ENCODE data around the gene KANSL1.
"Not testable (repeated sequence)": the region's sequence is repeated elsewhere in the genome, so short reads cannot be mapped to it uniquely, and the experiment has no call there.

KANSL1 gene

GRCh38 chr17:46198233-46198632 is 5.0 kb upstream of the KANSL1 start:
- Histone ChIP-seq H3K4me1 (ENCODE audit: insufficient read depth, low read length) (no peaks in the 10 kb centered on the region), H3K9me3 (ENCODE audit: control insufficient read depth, insufficient read depth, low read length) (peaks cover 12% of the 10 kb centered on the region; the same call in 1 of the 2 replicates), H3K36me3 (ENCODE audit: insufficient read depth, low read length) (no peaks in the 10 kb centered on the region), H3K9ac (ENCODE audit: low read depth, low read length) (no peak overlapping the region)

GRCh38 chr17:46197530-46197929 is 4.3 kb upstream of the KANSL1 start:
- Histone ChIP-seq H3K4me1 (ENCODE audit: insufficient read depth, low read length) (no peaks in the 10 kb centered on the region), H3K9ac (ENCODE audit: low read depth, low read length) (no peak overlapping the region), H3K36me3 (ENCODE audit: insufficient read depth, low read length) (no peaks in the 10 kb centered on the region), H3K9me3 (ENCODE audit: control insufficient read depth, insufficient read depth, low read length) (peaks cover 12% of the 10 kb centered on the region; the same call in 1 of the 2 replicates)

DNA sequence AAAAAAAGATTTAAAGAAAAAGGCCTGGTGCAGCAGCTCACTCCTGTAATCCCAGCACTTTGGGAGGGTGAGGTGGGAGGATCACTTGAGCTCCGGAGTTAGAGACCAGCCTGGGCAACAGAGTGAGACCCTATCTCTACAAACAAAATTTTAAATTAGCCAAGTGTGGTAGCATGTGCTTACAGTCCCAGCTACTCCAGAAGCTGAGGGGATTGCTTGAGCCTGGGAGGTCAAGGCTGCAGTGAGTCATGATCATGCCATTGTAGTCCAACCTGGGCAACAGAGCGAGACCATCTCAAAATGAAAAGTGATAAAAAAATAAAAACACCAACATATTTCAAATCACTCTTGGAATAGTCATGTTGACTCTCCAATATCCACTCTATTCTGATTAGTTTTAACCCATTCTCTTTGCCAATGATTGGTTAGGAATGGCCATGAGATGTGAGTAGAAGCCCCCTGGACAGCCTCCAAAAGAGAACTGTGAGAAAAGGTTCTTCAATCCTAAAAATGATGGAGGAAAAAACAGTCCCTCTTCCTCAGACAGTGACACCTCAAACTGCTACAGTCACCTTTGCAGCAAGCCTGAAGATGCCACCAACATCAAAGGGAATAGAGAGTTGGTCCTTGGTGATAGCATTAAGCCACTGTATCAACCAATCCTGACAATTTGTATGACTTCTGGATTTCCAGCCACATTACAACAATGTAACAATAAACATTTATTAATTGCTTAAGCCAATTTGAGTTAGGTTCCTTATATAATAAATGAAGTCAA is 2.9 kb upstream of the KANSL1 start:
- H3K36me3 ChIP-seq (ENCODE audit: insufficient read depth, low read length) = no peaks in the 10 kb centered on the region
- H3K9me3 ChIP-seq (ENCODE audit: control insufficient read depth, insufficient read depth, low read length) = peaks cover 12% of the 10 kb centered on the region; the same call in 1 of the 2 replicates
- no peaks in the 10 kb centered on the region for H3K4me1 ChIP-seq (ENCODE audit: insufficient read depth, low read length)
- H3K9ac ChIP-seq (ENCODE audit: low read depth, low read length) = no peak overlapping the region

DNA sequence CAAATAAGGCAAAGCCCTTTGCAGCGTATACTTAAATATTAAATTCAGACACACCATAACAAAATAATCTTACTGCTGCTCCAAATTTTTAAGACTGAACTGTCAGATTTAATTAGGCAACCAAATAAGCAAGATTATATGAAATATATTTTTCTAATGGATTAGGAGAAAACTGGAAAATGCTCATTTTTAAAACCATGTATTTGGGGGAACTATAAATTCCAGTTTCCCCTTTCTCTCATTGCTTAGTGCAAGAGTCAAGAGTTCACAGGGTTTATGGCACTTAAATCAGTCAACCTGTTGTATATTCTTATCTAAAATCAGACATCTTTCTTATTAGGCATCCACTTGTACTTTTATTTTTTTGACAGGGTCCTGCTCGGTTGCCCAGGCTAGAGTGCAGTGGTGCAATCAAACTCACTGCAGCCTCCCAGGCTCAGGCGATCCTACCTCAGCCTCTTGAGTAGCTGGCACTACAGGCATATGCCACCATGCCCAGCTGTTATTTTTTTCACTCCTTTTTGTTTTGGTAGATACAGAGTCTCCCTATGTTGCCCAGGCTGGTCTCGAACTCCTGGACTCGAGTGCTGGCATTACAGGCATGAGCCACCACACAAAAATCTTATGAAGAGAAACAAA is 2.1 kb upstream of the KANSL1 start:
- Histone ChIP-seq H3K9me3 (ENCODE audit: control insufficient read depth, insufficient read depth, low read length) (peaks cover 12% of the 10 kb centered on the region; the same call in 1 of the 2 replicates), H3K4me1 (ENCODE audit: insufficient read depth, low read length) (peaks cover 4% of the 10 kb centered on the region), H3K36me3 (ENCODE audit: insufficient read depth, low read length) (no peaks in the 10 kb centered on the region), H3K9ac (ENCODE audit: low read depth, low read length) (no peak overlapping the region)

- peaks cover 12% of the 10 kb centered on the region for H3K4me1 ChIP-seq (ENCODE audit: insufficient read depth, low read length)
- peak overlapping the region; percentile 95; the same call in 1 of the 2 replicates for H3K9ac ChIP-seq (ENCODE audit: low read depth, low read length)
Observed at GRCh38 chr17:46194393-46195216, 1.4 kb upstream of the KANSL1 start.

DNA sequence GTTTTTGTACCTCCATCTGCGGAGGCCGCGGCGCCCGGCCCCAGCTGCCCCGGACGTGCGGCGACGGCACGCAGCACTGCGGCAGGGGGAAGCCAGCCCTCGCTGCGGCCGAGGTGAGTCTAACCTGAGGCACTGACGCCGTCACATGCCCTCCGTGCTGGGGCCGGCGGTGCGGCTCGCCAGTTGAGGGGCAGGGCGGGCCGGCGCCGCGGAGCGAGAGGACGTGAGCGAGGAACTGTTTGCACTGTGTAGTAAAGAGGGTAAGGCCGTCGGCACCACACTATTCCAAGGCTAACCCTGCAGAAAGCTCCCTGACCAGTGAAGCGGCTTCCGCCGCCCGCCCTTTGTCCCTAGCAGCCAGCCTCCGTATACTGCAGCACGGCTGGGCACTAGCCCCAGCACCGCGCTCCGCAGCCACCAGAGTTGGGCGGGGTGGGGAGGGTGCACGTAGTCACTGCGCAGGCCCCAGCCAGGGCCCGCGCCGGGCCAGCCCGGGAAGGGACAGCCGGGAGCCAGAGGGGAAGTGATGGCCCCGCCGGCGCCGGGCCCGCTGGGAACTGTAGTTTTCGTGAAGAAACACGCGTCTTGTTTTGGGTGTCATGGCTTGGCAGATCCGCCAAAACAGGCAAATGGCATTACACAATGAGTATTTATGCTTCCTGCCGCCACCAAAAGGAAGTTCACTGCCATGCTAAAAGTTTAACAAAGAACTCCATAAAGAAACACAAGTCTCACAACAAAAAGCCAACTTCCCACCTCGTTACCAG is 580 bp upstream of the KANSL1 start:
- Histone ChIP-seq H3K9me3 (ENCODE audit: control insufficient read depth, insufficient read depth, low read length) (peaks cover 12% of the 10 kb centered on the region; the same call in 1 of the 2 replicates), H3K4me1 (ENCODE audit: insufficient read depth, low read length) (peaks cover 12% of the 10 kb centered on the region), H3K9ac (ENCODE audit: low read depth, low read length) (peak overlapping the region; percentile 95), H3K36me3 (ENCODE audit: insufficient read depth, low read length) (no peaks in the 10 kb centered on the region)

More at GRCh38 chr17:46194393-46195216, 1.4 kb upstream of the KANSL1 start:
- Histone ChIP-seq H3K36me3 (ENCODE audit: insufficient read depth, low read length) (no peaks in the 10 kb centered on the region), H3K9me3 (ENCODE audit: control insufficient read depth, insufficient read depth, low read length) (peaks cover 12% of the 10 kb centered on the region; the same call in 1 of the 2 replicates)

DNA sequence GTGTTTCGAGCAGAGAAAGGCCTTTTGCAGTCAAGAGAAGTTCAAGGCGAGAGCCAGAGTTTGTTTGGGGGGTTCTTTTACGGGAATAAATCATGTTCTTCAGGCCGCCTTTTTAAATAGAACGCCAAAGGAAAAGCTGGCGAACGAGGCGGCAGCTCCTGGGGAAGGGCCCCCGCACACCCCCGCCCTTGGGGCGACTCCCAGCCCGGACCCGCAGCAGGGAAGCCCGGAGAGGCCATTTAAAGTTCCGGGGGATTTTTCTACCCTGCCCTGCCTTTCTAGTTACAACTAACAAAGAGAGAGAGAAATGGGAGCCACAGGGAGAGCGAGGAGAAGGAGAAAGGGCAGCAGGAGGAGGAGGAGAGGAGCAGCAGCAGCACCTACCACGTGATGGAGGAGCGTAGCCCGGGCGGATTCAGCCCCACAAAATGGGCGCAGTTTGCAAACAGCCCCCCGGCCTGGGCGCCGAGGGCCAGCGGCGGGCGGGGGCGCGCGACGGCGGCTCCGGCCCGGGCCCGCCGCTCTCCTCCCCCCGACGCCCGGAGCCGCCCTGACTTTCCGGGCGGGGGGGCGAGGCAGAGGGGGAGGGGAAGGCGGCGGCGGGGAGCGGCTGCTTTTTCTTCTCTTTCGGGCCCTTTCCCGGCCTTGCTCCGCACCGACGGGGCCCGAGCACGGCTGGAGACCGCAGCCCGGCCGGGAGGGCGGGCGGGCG is 634 bp downstream of the KANSL1 start:
- Histone ChIP-seq H3K9ac (ENCODE audit: low read depth, low read length) (peak overlapping the region; percentile 99), H3K4me1 (ENCODE audit: insufficient read depth, low read length) (peaks cover 18% of the 10 kb centered on the region), H3K36me3 (ENCODE audit: insufficient read depth, low read length) (no peaks in the 10 kb centered on the region), H3K9me3 (ENCODE audit: control insufficient read depth, insufficient read depth, low read length) (peaks cover 3% of the 10 kb centered on the region; the same call in 1 of the 2 replicates)

- Histone ChIP-seq H3K4me1 (ENCODE audit: insufficient read depth, low read length) (peaks cover 23% of the 10 kb centered on the region), H3K9ac (ENCODE audit: low read depth, low read length) (peak overlapping the region; percentile 99), H3K9me3 (ENCODE audit: control insufficient read depth, insufficient read depth, low read length) (no peaks in the 10 kb centered on the region), H3K36me3 (ENCODE audit: insufficient read depth, low read length) (no peaks in the 10 kb centered on the region)
Observed at GRCh38 chr17:46192189-46192438, 1.1 kb downstream of the KANSL1 start.

GRCh38 chr17:46191322-46192188 is 1.7 kb downstream of the KANSL1 start:
- H3K36me3 ChIP-seq (ENCODE audit: insufficient read depth, low read length) = no peaks in the 10 kb centered on the region
- no peaks in the 10 kb centered on the region for H3K9me3 ChIP-seq (ENCODE audit: control insufficient read depth, insufficient read depth, low read length)
- peaks cover 28% of the 10 kb centered on the region for H3K4me1 ChIP-seq (ENCODE audit: insufficient read depth, low read length)
- peak overlapping the region; percentile 99 for H3K9ac ChIP-seq (ENCODE audit: low read depth, low read length)

DNA sequence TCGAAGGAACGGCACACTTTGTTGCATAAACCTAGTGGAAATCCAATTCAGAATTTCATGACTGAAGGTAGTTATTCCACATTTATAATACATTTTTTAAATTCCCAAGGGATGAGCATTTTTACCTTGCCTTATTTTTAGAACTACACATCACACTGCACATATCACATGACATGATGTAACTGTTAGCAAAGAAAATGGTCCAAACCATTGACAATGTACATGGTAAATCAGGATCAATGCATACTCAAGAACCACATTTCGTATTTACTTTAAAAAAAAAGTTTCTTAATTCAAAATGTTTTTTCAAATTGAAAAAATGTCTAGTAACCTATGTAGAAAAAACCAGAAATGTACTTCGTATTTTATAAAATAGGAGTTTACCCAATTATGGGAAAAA is 2.5 kb downstream of the KANSL1 start:
- Histone ChIP-seq H3K9me3 (ENCODE audit: control insufficient read depth, insufficient read depth, low read length) (no peaks in the 10 kb centered on the region), H3K9ac (ENCODE audit: low read depth, low read length) (no peak overlapping the region), H3K36me3 (ENCODE audit: insufficient read depth, low read length) (no peaks in the 10 kb centered on the region), H3K4me1 (ENCODE audit: insufficient read depth, low read length) (peaks cover 32% of the 10 kb centered on the region)

DNA sequence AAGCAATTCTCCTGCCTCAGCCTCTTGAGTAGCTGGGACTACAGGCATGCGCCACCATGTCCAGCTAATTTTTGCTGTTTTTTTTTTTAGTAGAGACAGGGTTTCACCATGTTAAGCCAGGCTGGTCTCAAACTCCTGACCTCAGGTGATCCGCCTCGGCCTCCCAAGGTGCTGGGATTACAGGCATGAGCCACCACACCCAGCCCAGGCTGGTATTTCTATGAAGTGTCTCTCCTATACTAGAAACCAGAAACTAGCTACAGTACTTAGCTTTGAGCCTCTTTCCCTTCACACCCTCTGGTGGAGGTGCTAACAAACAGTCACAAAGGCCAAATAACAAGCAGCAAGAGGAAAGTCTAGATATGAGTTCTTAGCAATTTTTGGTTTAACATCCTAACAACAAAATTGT is 6.4 kb downstream of the KANSL1 start:
- not testable (repeated sequence) for H3K36me3 ChIP-seq (ENCODE audit: insufficient read depth, low read length); H3K9me3 ChIP-seq (ENCODE audit: control insufficient read depth, insufficient read depth, low read length); H3K9ac ChIP-seq (ENCODE audit: low read depth, low read length)
- H3K4me1 ChIP-seq (ENCODE audit: insufficient read depth, low read length) = peaks cover 59% of the 10 kb centered on the region

- no peak overlapping the region for H3K9ac ChIP-seq (ENCODE audit: low read depth, low read length)
- H3K36me3 ChIP-seq (ENCODE audit: insufficient read depth, low read length) = no peaks in the 10 kb centered on the region
- H3K9me3 ChIP-seq (ENCODE audit: control insufficient read depth, insufficient read depth, low read length) = no peaks in the 10 kb centered on the region
- H3K4me1 ChIP-seq (ENCODE audit: insufficient read depth, low read length) = peaks cover 60% of the 10 kb centered on the region
Observed at GRCh38 chr17:46184696-46185095, 8.5 kb downstream of the KANSL1 start.

- not testable (repeated sequence) for H3K9ac ChIP-seq (ENCODE audit: low read depth, low read length); H3K36me3 ChIP-seq (ENCODE audit: insufficient read depth, low read length); H3K9me3 ChIP-seq (ENCODE audit: control insufficient read depth, insufficient read depth, low read length)
- peaks cover 72% of the 10 kb centered on the region for H3K4me1 ChIP-seq (ENCODE audit: insufficient read depth, low read length)
Observed at GRCh38 chr17:46183383-46183782, 9.8 kb downstream of the KANSL1 start.

Measured in ES-I3 (cell line).